GM10847 (cell line): ENCODE data around the gene B3GNT9.
A peak's percentile ranks its signal among the peaks of the same experiment; 100 is the strongest.

Experiments used
- POLR2A ChIP-seq: IDR thresholded peaks from 2 replicates; pipeline ENCODE4 v1.6.1; 2011; ENCODE audit not compliant: insufficient read length; ENCODE audit errors: extremely low read depth

B3GNT9 gene

GRCh38 chr16:67150833-67151396 is at the start of gene B3GNT9:
Gene B3GNT9 (minus strand): TSS chr16:67150998. CDS start chr16:67150485, 513 bp downstream.
- no peak for TF ChIP-seq POLR2A

GRCh38 chr16:67200491-67200890 is 49.7 kb upstream of the B3GNT9 start:
- no peak for TF ChIP-seq POLR2A

GRCh38 chr16:67199808-67200198 is 49.0 kb upstream of the B3GNT9 start:
- no peak for TF ChIP-seq POLR2A

GRCh38 chr16:67199011-67199807 is 48.4 kb upstream of the B3GNT9 start, which contains the start of gene ELMO3:
Gene ELMO3 (plus strand): TSS chr16:67199131. CDS start chr16:67199327, 196 bp downstream.
- TF ChIP-seq POLR2A: no peak

GRCh38 chr16:67198238-67198734 is 47.5 kb upstream of the B3GNT9 start:
- TF ChIP-seq POLR2A: no peak

- TF ChIP-seq POLR2A: no peak
Observed at GRCh38 chr16:67197704-67198103, 46.9 kb upstream of the B3GNT9 start.

GRCh38 chr16:67196881-67197280 is 46.1 kb upstream of the B3GNT9 start:
- no peak for TF ChIP-seq POLR2A

GRCh38 chr16:67195676-67196075 is 44.9 kb upstream of the B3GNT9 start:
- TF ChIP-seq POLR2A: no peak

GRCh38 chr16:67194260-67194659 is 43.5 kb upstream of the B3GNT9 start:
- TF ChIP-seq POLR2A: no peak

GRCh38 chr16:67193536-67193935 is 42.7 kb upstream of the B3GNT9 start:
- no peak for TF ChIP-seq POLR2A

- TF ChIP-seq POLR2A: no peak
Observed at GRCh38 chr16:67192781-67193361, 42.1 kb upstream of the B3GNT9 start.

- TF ChIP-seq POLR2A: peak; percentile 74
Observed at GRCh38 chr16:67191995-67192681, 41.3 kb upstream of the B3GNT9 start, which contains the start of gene E2F4. Gene E2F4 (plus strand): TSS chr16:67192155. CDS start chr16:67192228, 73 bp downstream.

- TF ChIP-seq POLR2A: no peak
Observed at GRCh38 chr16:67191411-67191994, 40.7 kb upstream of the B3GNT9 start.

- no peak for TF ChIP-seq POLR2A
Observed at GRCh38 chr16:67190448-67191399, 39.9 kb upstream of the B3GNT9 start.
